Measurements from ENCODE around the gene TBL1Y. TPM values are rescaled to one million over a fixed set of nuclear protein-coding genes. Genes with fewer than 3 reads are reported as not detected.

The TBL1Y gene
- total and polyA plus RNA-seq, 2 experiments from 2014 or later, result 2.6 to 5.8 TPM

DNA sequence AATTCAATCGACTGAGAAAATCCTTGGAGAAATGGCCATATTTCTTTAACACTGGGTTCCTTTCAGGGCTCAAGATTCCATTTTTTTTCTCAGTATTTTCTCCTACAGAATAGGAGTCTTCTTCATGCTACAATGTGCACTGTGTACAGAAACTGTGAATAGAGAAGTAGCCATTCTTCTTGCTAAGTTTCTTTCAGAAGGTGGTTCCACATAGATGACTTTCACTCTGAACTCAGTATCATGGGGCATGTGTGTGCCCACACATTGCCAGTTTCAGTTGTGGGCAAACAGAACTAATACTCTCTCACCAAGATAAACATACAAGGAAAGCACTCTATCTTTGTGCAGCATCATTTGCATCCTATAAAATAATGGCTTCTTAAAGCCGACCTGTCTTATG lies 89.4 kb downstream of the TBL1Y start (continued):
- TF ChIP-seq, protein P1, sequence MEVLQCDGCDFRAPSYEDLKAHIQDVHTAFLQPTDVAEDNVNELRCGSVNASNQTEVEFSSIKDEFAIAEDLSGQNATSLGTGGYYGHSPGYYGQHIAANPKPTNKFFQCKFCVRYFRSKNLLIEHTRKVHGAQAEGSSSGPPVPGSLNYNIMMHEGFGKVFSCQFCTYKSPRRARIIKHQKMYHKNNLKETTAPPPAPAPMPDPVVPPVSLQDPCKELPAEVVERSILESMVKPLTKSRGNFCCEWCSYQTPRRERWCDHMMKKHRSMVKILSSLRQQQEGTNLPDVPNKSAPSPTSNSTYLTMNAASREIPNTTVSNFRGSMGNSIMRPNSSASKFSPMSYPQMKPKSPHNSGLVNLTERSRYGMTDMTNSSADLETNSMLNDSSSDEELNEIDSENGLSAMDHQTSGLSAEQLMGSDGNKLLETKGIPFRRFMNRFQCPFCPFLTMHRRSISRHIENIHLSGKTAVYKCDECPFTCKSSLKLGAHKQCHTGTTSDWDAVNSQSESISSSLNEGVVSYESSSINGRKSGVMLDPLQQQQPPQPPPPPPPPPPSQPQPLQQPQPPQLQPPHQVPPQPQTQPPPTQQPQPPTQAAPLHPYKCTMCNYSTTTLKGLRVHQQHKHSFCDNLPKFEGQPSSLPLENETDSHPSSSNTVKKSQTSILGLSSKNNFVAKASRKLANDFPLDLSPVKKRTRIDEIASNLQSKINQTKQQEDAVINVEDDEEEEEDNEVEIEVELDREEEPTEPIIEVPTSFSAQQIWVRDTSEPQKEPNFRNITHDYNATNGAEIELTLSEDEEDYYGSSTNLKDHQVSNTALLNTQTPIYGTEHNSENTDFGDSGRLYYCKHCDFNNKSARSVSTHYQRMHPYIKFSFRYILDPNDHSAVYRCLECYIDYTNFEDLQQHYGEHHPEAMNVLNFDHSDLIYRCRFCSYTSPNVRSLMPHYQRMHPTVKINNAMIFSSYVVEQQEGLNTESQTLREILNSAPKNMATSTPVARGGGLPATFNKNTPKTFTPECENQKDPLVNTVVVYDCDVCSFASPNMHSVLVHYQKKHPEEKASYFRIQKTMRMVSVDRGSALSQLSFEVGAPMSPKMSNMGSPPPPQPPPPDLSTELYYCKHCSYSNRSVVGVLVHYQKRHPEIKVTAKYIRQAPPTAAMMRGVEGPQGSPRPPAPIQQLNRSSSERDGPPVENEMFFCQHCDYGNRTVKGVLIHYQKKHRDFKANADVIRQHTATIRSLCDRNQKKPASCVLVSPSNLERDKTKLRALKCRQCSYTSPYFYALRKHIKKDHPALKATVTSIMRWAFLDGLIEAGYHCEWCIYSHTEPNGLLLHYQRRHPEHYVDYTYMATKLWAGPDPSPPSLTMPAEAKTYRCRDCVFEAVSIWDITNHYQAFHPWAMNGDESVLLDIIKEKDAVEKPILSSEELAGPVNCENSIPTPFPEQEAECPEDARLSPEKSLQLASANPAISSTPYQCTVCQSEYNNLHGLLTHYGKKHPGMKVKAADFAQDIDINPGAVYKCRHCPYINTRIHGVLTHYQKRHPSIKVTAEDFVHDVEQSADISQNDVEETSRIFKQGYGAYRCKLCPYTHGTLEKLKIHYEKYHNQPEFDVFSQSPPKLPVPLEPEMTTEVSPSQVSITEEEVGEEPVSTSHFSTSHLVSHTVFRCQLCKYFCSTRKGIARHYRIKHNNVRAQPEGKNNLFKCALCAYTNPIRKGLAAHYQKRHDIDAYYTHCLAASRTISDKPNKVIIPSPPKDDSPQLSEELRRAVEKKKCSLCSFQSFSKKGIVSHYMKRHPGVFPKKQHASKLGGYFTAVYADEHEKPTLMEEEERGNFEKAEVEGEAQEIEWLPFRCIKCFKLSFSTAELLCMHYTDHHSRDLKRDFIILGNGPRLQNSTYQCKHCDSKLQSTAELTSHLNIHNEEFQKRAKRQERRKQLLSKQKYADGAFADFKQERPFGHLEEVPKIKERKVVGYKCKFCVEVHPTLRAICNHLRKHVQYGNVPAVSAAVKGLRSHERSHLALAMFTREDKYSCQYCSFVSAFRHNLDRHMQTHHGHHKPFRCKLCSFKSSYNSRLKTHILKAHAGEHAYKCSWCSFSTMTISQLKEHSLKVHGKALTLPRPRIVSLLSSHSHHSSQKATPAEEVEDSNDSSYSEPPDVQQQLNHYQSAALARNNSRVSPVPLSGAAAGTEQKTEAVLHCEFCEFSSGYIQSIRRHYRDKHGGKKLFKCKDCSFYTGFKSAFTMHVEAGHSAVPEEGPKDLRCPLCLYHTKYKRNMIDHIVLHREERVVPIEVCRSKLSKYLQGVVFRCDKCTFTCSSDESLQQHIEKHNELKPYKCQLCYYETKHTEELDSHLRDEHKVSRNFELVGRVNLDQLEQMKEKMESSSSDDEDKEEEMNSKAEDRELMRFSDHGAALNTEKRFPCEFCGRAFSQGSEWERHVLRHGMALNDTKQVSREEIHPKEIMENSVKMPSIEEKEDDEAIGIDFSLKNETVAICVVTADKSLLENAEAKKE (CRISPR knock-in tag; IDR thresholded peaks at IDR 0.05), result no peak
- TF ChIP-seq JUNB (IDR thresholded peaks at IDR 0.05; ENCODE audit: unreplicated experiment), result no peak
- no peak for TF ChIP-seq NANOG (IDR thresholded peaks at IDR 0.05; ENCODE audit: borderline replicate concordance)
- no peak for TF ChIP-seq EZH2 (IDR thresholded peaks at IDR 0.05; ENCODE audit: low read depth, unreplicated experiment)
- TF ChIP-seq, protein P2, sequence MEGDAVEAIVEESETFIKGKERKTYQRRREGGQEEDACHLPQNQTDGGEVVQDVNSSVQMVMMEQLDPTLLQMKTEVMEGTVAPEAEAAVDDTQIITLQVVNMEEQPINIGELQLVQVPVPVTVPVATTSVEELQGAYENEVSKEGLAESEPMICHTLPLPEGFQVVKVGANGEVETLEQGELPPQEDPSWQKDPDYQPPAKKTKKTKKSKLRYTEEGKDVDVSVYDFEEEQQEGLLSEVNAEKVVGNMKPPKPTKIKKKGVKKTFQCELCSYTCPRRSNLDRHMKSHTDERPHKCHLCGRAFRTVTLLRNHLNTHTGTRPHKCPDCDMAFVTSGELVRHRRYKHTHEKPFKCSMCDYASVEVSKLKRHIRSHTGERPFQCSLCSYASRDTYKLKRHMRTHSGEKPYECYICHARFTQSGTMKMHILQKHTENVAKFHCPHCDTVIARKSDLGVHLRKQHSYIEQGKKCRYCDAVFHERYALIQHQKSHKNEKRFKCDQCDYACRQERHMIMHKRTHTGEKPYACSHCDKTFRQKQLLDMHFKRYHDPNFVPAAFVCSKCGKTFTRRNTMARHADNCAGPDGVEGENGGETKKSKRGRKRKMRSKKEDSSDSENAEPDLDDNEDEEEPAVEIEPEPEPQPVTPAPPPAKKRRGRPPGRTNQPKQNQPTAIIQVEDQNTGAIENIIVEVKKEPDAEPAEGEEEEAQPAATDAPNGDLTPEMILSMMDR (conservative IDR thresholded peaks at IDR 0.05; ENCODE audit: low read depth in 2 of 2), result no peak

DNA sequence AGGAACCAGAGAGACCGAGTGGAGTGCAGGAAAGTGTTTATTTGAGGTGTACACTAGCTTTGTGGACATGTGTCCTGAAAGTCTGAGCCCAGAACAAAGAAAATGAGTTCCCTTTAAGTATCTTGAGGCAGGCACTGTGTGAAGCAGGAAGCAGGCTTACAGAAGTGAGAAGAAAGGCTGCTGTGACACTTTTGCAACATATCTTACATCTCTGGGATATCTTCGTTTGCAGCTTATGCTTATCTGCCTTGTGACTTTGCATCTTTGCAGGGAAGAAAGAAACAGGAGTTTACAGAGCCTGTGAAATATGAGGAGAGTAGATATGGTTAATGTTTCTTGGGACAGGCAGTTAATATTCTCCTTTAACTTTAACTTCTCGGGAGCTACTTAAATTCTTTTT lies 92.1 kb downstream of the TBL1Y start:
- Histone ChIP-seq H3K36me3 (ENCODE audit: insufficient read depth) (no peaks in the 10 kb centered on the region), H3F3A (replicated peaks; ENCODE audit: low read depth) (no peaks in the 10 kb centered on the region), H3K4me3 (no peak overlapping the region), H3K4me1 (ENCODE audit: insufficient read depth) (no peaks in the 10 kb centered on the region), H3K79me2 (replicated peaks; ENCODE audit: insufficient read depth) (no peaks in the 10 kb centered on the region), H3K27me3 (ENCODE audit: insufficient read depth) (no peaks in the 10 kb centered on the region), H3K4me2 (no peak overlapping the region), H2AFZ (no peak overlapping the region), H3K9me2 (ENCODE audit: insufficient read depth) (no peaks in the 10 kb centered on the region), H3K27ac (ENCODE audit: low read depth) (no peak overlapping the region), H4K20me1 (replicated peaks; ENCODE audit: insufficient read depth) (no peaks in the 10 kb centered on the region)
- Mint-ChIP-seq H3K36me3 (ENCODE audit: low read depth) (no peaks in the 10 kb centered on the region), H3K4me3 (no peak overlapping the region), H3K9me3 (no peaks in the 10 kb centered on the region), H3K4me1 (no peaks in the 10 kb centered on the region; the same call in 2 of the 3 replicates), H3K27me3 (ENCODE audit: insufficient read depth, low read depth, poor library complexity) (no peaks in the 10 kb centered on the region), H3K27ac (no peak overlapping the region)
- ATAC-seq (no peak), DNase-seq (ENCODE audit: low spot score) (no peak)
- TF ChIP-seq POLR2AphosphoS5 (IDR thresholded peaks at IDR 0.05; ENCODE audit: low read depth) (no peak), ZNF114 (CRISPR knock-in tag; IDR thresholded peaks at IDR 0.05) (no peak), ZNF331 (CRISPR knock-in tag; IDR thresholded peaks at IDR 0.05; ENCODE audit: low read depth) (no peak)
- TF ChIP-seq, protein P2 (conservative IDR thresholded peaks at IDR 0.05; ENCODE audit: low read depth in 2 of 2), result no peak

Data from GM23338 (cell line).